Epidermal melanocyte (primary cell): Measurements from ENCODE around the gene GALR2.
"Not testable (repeated sequence)": the region's sequence is repeated elsewhere in the genome, so short reads cannot be mapped to it uniquely, and the experiment has no call there.

Experiments used
- DNase-seq: peaks from one replicate; pipeline ENCODE4 v3.0.0; 2011; ENCODE audit warnings: low spot score; ENCODE audit not compliant: insufficient read length

GALR2 gene

DNA sequence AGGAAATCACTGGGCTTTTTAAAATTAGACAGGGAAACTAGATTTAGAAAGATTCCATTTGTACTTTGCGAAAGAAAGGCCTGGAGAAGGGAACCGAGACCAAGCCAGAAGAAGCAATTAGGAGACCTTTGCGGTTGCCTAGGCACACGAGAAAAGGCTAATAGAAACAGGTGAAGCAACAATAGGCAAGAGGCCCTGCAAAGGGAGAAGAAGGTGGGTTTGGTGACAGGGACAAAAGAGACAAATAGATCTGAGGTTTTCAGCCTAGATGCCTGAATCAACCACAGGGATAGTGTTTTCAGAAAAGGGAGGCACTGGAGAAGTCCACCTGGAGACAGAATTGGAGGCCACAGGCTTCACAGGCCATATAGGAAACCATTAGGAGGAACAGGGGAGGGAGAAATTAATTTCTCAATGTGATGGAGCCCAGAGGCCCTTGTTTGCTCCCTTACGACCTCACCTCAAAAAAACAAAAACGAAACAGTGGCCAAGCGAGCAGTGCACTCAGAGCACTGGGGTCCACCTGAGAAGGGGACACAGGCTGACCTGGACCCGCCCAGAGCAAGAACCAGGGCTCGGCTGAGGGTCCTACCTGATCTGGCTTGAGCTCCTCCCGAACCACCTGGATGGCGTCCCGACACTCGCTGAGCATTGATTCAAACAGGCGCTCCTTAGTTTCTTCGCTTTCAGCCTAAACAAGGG, 24.6 kb upstream of the GALR2 start:
- DNase-seq, result no peak

DNA sequence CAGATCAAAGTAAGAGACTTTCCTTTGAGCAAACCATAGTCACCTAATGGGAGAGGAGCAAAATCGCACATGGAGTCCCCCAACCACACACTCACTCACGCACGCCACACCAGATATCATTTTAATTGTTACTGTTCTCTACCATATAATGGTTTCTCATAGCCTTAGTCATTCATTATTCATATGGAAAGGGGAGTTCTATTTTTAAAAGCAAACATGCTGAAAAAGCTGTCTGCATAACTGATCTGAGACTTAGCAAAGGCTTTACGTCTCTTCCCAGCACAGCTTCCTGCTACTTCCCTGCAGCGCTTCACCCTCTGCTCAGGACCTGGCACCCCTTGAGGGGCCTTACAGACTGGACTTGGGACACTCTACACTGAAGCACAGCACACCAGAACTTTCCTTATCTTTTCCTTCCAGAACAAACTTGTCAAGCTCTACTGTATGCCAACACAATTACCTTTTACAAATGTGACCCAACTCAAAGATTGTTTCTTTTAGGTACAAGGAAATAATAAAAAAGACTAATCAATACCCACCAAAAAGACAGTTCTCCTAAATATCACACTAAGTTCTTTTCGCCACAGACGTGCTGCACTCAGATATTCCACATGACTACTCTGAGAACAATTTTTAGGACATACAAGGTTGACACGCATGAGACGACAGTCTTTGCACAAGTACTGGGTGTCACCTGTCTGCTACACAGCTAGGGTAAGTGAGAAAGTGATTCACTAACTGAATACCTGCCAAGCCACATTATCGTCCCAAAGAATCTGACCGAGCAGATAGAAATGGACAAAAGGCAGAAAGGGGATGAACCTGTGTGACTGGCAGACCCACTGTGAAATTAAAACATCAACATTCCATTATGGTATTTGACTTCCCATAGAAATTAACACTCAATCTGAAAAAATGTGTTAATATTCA, 23.8 kb upstream of the GALR2 start:
- no peak for DNase-seq

DNA sequence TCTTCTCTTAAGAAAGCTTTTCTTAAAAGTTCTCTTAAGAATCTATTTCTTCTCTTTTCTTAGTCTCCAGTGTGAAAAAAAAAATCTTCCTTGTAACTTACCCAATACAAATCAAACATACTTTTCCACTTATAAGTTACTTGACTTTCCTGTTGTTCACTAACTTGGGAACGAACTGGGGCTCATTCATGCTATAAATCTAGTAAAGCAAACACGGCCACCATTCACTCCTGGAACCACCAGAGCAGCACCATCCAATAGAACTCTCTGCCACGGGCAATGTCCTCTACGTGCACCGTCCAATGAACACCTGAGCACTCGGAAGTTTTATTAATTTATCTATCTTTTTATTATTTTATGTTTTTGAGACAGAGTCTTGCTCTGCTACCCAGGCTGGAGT, 23.0 kb upstream of the GALR2 start:
- no peak for DNase-seq

DNA sequence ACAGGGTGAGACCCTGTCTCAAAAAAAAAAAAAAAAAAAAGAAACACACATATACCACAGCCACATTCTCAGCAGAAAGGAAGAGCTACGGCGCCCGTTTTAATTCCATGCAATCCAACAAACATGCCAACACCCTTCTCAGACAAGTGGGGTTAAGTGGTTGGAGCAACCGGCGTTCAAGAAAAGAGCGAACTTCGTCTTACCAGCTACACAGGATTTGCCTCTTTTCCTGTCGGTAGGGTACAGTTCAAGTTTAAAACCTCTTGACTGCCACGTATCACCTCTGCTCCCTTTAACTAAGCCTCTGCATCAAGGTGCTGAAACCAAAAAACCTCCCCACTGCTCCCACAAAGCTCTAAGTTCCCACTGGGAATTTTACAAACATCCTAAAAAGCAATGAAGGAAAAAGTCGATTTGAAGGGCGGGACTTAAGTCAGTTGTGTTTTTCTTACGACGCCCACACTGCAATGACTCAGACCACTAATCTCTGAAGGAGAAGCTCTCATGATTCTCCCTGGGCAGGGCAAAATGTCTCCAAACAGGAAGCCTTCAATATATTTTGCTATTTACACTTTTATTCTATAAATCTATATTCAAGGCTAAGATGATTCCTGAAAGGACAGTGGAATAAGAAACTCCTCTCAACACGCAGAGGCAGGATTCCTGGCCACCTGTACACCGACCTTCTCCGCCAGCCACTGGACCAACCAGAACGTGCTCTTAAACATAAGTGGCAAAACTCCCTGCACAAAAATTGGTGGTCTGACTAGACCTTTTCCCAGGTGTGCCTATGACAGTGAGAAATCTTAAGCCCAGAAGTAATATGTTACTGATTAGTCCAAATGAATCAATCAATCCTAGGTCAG, 21.1 kb upstream of the GALR2 start:
- DNase-seq, result no peak

DNA sequence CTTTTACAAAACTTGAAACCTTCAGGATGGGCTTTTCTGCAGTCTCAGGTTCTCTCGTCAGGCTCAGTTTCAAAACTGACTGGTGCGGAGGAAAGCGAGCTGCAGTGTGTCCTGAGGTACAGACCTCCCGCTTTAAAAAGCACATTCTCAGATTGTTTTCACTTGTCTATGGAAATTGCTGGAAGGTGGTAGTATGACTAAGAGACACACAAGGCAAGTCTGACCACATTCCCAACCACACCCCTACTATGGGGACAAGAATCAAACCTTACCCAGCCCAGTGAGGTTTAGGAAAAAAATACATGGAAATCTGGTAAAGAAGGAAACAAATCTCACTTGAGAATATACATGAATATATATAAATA, 20.5 kb upstream of the GALR2 start:
- no peak for DNase-seq

DNA sequence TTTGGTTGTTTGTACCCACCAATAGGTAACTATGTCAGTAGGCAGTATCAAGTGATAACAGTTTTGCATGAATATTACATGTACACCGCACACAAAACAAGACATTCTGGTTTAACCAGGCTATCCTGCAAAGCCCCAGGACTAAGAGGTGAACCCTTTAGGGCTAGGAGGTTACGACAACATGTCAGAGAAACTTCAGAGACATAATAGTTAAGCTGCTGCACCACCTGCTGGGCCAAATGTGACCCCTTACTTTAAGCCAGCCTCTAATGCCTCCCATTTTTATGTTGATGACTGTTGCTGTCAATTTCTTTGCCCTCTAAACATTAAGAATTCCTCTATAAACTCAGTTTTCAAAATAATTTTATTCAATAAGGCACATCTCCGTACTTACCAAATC, 17.7 kb upstream of the GALR2 start:
- DNase-seq, result no peak

DNA sequence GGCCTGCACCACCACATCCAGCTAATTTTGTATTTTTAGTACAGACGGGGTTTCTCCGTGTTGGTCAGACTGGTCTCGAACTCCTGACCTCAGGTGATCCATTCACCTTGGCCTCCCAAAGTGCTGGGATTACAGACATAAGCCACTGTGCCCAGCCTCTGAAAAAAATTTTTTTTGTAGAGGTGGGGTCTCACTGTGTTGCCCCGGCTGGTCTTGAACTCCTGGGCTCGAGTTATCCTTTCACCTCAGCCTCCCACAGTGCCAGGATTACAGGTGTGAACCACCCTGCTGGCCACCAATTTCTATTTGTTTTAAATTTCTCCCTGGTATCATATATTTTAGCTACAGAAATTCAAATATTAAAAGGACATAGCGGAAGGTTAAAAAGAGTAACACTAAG, 16.3 kb upstream of the GALR2 start:
- DNase-seq, result not testable (repeated sequence)

DNA sequence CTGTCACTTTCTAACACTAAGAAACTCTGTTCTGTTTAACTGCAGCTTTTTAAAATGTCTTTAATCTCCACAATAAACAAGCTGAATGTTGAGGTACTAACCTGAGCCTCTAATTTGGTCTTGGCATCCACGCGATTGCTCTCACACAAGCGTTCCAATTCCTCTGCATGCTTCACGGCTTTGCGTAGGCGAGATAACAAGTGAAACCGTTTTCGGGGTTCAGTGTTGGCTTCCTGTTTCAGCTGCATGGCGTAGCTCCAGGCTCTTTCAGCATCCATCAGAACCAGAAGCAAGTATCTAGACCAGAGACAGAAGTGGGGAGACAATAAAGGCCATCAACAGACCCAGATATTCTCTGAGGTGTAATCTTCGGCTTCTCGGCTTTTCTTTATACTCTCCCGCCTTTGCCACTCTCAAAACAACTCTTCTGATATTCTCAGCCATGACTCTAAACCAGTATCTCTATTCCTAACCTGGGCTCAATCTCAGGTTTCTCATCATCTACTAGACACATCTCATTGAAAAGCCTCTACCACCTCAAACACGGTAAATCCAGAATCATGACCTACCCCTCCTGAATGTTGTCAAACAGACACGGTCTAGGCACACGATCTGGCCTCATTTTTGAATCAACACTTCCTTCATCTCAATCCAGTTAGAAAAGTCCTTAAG, 10.6 kb upstream of the GALR2 start:
- DNase-seq, result no peak

DNA sequence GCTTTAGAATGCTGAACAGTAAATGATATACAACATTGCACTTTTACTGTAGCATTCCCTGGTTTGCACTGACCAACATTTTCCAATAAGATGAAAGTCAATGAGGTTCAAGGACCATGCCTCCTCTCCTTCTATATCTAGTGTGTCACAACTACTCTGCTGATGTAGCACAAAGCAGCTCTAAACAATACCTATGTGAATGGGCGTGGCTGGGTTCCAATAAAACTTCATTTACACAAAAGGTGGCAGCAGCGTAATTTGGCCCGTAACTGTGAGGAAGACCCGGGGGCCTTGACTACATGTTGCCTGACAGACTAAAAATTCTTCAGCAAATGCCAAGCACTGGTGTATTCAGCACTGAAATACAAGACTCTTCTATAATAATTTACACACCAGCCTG, 8.8 kb upstream of the GALR2 start:
- DNase-seq, result no peak

DNA sequence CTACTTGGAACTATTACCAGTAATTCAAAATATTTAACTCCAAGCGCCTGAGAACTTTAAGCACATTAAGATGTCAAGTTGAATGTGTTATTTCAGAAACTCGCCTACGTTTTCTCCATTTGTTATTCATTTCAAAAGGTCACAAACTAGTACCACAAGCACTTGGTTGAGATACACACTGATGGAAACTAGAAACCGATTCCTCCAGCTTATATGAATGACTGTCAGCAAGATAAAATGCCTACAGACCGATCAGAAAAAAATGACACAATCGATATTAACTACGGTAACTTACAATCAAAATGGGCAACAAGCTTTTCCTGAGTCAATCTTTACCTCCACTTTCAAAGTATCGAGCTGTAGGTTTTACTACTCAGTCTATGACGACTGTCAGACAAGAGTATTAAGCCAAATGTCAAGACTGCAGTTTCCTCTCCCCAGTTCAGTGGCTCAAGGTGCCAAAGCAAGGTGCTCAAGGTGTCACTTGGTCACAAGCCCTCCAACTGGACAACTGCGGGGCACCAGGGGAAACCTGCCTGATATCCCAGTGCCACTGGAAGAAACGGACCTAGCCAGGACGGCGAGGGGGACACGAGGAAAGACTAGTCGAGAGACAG, 2.9 kb upstream of the GALR2 start:
- DNase-seq, result no peak

DNA sequence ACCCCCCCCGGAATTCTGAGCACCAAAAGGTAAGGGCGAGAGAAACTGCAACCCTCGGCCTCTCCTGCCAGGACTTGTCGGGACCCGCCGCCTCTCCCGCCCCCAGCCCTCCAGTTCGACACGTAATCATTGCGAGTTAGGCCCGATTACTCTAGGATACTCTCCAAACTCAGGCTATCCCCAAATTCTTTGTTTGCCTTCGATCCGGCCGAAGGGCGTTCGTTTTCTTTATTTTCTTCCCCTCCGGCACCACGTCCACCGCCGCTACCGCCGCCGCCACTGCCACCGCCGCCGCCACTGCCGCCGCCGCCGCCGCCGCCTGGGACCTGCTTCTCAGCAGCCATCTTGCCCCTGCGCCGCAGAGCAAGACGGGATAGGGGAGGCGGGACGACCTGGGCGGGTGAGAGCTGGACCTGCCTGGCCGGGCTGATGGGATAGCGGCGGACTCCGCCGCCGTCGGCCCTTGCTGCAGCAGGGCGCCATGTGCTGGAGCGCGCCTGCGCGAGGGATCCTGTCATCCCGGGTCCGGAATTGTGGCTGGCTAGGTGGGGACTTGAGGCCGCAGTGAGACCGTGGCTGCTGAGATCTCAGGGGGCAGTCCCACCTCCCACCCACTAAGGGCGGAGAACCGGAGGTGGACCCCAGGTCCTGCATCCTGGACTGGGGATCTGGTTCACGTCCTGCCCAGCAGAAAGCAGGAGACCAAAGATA, 2.3 kb upstream of the GALR2 start, which contains the start of gene SRP68:
Gene SRP68, minus strand, starts transcription at position 370 of the 711 bp plus-strand sequence. Its CDS starts 26 bp downstream, at position 344.
- DNase-seq, result peak; percentile 98

DNA sequence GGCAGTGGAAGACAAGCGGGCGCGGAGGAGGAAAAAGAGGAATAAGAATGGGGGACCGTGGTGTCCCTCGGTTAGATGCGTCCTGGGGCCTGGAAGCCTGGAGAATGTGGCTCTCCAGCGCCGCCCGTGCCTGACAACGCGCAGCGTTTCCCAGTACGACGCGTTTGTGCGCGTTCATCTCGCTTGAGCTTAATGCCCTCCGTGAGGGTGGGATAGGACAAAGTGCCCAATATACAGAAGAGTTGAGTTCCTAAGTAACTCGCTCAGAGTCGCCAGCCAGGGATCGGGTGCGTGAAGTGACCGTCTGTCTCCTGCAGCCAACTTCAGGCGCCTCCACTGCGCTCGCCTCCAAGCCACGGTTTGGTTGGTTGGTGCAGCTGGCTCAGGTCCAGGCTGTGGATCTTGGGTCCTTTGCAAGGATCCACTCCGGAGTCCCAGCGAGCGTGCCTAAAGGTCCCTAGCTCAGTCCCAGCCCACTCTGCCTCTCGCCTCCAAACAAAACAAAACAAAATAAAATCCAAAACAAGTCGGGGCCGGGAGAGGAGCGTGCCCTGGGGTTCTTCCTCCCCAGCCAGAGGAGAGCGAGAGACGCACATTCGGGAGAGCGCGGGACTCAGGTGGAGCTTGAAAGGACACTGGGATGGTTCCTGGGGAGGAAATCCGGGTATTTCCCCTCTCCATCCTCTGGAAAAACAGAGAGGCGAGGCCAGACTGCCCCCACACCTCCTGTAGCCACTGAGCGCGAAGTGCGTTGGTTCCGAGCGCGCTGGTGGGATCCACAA, 974 bp downstream of the GALR2 start:
- DNase-seq, result no peak

DNA sequence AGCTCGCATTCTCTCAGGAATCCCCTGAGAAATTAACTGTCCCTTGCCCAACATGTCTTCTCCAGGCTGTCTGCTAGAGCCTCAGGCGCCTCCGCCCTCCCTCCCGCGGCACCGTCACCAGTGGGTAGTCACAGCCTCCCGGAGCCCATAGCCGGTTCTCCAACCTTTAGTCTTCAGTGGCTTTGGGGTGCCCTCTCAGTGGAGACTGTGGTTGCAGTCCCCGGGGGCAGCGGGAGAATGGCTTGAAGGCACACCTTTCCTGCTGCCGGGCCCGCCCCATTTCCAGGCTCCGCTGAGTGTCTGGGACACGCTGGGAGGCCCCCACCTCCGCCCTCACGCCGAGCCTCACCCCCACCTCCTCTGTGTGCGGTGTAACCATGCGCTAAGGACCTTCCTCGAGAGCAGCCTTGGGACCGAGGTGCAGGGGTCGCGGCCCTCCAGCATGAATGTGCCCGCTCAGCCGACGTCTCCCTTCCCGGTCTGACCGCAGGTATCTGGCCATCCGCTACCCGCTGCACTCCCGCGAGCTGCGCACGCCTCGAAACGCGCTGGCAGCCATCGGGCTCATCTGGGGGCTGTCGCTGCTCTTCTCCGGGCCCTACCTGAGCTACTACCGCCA, 1.7 kb downstream of the GALR2 start:
- no peak for DNase-seq

DNA sequence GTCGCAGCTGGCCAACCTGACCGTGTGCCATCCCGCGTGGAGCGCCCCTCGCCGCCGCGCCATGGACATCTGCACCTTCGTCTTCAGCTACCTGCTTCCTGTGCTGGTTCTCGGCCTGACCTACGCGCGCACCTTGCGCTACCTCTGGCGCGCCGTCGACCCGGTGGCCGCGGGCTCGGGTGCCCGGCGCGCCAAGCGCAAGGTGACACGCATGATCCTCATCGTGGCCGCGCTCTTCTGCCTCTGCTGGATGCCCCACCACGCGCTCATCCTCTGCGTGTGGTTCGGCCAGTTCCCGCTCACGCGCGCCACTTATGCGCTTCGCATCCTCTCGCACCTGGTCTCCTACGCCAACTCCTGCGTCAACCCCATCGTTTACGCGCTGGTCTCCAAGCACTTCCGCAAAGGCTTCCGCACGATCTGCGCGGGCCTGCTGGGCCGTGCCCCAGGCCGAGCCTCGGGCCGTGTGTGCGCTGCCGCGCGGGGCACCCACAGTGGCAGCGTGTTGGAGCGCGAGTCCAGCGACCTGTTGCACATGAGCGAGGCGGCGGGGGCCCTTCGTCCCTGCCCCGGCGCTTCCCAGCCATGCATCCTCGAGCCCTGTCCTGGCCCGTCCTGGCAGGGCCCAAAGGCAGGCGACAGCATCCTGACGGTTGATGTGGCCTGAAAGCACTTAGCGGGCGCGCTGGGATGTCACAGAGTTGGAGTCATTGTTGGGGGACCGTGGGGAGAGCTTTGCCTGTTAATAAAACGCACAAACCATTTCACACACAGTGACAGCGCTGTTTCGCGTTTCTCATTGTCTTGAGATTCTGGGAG, 2.4 kb downstream of the GALR2 start:
- DNase-seq, result no peak

DNA sequence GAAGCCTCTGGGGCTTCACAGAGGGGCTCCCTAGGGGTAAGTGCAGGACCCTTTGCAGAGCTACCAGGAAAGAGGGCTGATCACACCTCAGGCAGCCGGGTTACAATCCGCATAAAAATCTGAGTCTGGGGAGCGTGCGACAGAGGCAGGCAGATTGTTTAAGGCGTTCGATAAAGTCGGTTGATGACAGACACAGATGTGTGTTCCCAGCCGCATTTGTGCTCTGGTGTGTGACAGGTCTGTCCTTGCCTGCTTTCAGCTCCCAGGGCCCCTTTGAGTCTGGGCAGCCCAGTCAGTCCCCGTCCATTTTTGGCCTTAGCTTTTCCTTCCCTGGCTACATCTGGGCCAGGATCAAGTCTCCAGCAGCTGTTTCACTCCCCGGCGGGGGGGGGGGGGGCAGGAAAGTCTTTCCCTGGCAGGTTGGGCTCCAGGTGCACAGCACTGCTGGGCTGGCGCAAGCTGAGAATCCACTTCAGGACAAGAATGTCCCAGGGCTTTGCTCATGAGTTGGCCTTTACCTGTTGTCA, 3.1 kb downstream of the GALR2 start:
- DNase-seq, result no peak

DNA sequence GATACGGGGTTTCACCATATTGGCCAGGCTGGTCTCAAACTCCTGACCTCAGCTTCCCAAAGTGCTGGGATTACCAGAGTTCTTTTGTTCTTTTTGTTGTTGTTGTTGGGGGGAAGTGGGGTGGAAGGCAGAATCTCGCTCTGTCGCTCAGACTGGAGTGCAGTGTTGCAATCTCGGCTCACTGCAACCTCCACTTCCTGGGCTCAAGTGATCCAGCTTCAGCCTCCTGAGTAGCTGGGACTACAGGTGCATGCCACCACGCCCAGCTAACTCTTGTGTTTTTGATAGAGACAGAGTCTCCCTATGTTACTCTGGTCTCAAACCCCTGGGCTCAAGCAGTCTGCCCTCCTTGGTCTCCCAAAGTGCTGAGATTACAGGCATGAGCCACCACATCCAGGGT, 3.8 kb downstream of the GALR2 start:
- DNase-seq, result not testable (repeated sequence)

DNA sequence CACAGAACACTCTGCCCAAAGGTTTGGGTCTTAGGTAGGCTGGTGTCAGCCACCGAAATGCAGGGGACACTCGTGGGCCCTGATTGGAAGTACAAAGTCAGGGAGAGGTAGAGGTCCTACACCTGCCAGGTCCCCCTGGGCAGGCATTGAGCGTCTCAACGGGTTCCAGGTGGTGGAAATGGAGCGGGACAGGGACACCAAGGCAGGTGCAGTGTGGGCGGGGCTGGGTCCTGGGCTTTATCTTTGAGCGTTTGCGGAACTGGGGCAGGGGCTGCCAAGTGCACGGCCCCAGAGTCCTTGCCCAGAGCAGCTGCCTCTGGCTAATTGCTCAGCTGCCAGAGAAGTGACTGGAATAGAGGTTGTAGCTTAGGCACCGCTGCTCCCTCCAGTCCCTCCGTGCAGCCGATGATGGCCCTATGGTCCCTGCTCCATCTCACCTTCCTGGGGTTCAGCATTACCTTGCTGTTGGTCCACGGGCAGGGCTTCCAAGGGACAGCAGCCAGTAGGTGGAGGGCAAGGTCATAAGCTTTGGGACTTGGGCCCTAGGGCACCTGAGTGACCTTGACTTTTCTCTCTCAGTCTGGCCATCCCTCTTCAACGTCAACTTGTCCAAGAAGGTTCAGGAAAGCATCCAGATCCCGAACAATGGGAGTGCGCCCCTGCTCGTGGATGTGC, 4.4 kb downstream of the GALR2 start, which contains the start of gene ZACN:
Gene ZACN, plus strand, starts transcription at position 323 of the 675 bp plus-strand sequence. Its CDS starts 83 bp downstream, at position 406.
- no peak for DNase-seq
